OCI-M2 (cell line): ENCODE results near the gene RAB40C.

Source experiments
- DNase-seq: peaks from one replicate; lab custom pipeline; 2025; ENCODE audit not compliant: unreplicated experiment; lab: John Stamatoyannopoulos, UW

Gene RAB40C

GRCh38 chr16:589658-590187 is at the start of gene RAB40C:
Gene RAB40C (plus strand): TSS chr16:590066. CDS start chr16:590292, 226 bp downstream.
- DNase-seq, result peak; percentile 54

GRCh38 chr16:540645-541340 is 49.1 kb upstream of the RAB40C start:
- no peak for DNase-seq

GRCh38 chr16:543301-544164 is 46.3 kb upstream of the RAB40C start:
- no peak for DNase-seq

GRCh38 chr16:544517-544916 is 45.3 kb upstream of the RAB40C start:
- no peak for DNase-seq

- DNase-seq, result no peak
Observed at GRCh38 chr16:546909-547770, 42.7 kb upstream of the RAB40C start.

- no peak for DNase-seq
Observed at GRCh38 chr16:548586-548985, 41.3 kb upstream of the RAB40C start.

- no peak for DNase-seq
Observed at GRCh38 chr16:549544-550263, 40.2 kb upstream of the RAB40C start.

GRCh38 chr16:551210-551609 is 38.7 kb upstream of the RAB40C start:
- DNase-seq, result no peak

- DNase-seq, result no peak
Observed at GRCh38 chr16:552171-552570, 37.7 kb upstream of the RAB40C start.

- DNase-seq, result no peak
Observed at GRCh38 chr16:553601-554296, 36.1 kb upstream of the RAB40C start.

- DNase-seq, result no peak
Observed at GRCh38 chr16:554297-554621, 35.6 kb upstream of the RAB40C start.

GRCh38 chr16:554640-555365 is 35.1 kb upstream of the RAB40C start:
- no peak for DNase-seq

GRCh38 chr16:555528-556473 is 34.1 kb upstream of the RAB40C start:
- no peak for DNase-seq

- DNase-seq, result no peak
Observed at GRCh38 chr16:556474-557173, 33.2 kb upstream of the RAB40C start.

GRCh38 chr16:557463-558297 is 32.2 kb upstream of the RAB40C start:
- DNase-seq, result no peak

- DNase-seq, result no peak
Observed at GRCh38 chr16:558298-559020, 31.4 kb upstream of the RAB40C start.
